Measurements from ENCODE around the gene DHPS. TPM values are rescaled to one million over a fixed set of nuclear protein-coding genes. Genes with fewer than 3 reads are reported as not detected.

The DHPS gene
- total RNA-seq, 1 donor from 2014 or later, result 78.3 TPM

DNA sequence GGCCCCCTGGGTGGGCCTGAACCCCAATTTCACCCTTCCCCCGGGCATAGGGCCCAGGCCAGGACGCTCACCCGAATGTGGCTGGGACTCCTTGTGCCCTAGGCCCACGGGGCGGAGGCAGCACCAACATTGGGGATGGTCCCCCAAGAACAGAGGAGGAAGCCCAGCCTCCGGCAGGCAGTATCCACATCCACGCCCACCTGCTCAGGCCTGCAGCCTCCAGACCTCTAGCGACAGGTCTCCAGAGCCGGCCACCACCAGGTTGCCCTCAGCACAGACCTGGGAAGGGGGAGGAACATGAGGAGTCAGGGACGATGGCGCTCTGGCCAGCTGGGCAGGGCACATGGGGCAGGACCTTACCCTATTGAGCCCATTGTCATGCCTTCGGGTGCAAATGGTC is 7.3 kb upstream of the DHPS start:
- Histone ChIP-seq H3K27ac (no peak overlapping the region), H3K4me2 (no peak overlapping the region), H3K9me3 (ENCODE audit: low read depth) (no peaks in the 10 kb centered on the region), H2AFZ (replicated peaks) (no peak overlapping the region), H4K20me1 (ENCODE audit: low read depth) (no peaks in the 10 kb centered on the region), H3K79me2 (ENCODE audit: low read depth) (no peaks in the 10 kb centered on the region), H3K27me3 (no peaks in the 10 kb centered on the region), H3K4me1 (no peaks in the 10 kb centered on the region), H3K4me3 (no peak overlapping the region), H3K9ac (no peak overlapping the region), H3F3A (ENCODE audit: low read depth) (no peaks in the 10 kb centered on the region), H3K36me3 (no peaks in the 10 kb centered on the region)
- DNase-seq (ENCODE audit: low spot score), result no peak
- H3K27ac Mint-ChIP-seq, result no peak overlapping the region
- H3K4me1 Mint-ChIP-seq, result no peaks in the 10 kb centered on the region
- peaks cover 3% of the 10 kb centered on the region for H3K36me3 Mint-ChIP-seq
- H3K27me3 Mint-ChIP-seq (ENCODE audit: insufficient read depth, low read depth), result no peaks in the 10 kb centered on the region
- H3K9me3 Mint-ChIP-seq, result no peaks in the 10 kb centered on the region
- H3K4me3 Mint-ChIP-seq, result no peak overlapping the region
- TF ChIP-seq EZH2 (IDR thresholded peaks at IDR 0.05) (no peak), EZH2phosphoT487 (IDR thresholded peaks at IDR 0.05) (no peak)
- TF ChIP-seq, protein P1, sequence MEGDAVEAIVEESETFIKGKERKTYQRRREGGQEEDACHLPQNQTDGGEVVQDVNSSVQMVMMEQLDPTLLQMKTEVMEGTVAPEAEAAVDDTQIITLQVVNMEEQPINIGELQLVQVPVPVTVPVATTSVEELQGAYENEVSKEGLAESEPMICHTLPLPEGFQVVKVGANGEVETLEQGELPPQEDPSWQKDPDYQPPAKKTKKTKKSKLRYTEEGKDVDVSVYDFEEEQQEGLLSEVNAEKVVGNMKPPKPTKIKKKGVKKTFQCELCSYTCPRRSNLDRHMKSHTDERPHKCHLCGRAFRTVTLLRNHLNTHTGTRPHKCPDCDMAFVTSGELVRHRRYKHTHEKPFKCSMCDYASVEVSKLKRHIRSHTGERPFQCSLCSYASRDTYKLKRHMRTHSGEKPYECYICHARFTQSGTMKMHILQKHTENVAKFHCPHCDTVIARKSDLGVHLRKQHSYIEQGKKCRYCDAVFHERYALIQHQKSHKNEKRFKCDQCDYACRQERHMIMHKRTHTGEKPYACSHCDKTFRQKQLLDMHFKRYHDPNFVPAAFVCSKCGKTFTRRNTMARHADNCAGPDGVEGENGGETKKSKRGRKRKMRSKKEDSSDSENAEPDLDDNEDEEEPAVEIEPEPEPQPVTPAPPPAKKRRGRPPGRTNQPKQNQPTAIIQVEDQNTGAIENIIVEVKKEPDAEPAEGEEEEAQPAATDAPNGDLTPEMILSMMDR (IDR thresholded peaks at IDR 0.05), result no peak

DNA sequence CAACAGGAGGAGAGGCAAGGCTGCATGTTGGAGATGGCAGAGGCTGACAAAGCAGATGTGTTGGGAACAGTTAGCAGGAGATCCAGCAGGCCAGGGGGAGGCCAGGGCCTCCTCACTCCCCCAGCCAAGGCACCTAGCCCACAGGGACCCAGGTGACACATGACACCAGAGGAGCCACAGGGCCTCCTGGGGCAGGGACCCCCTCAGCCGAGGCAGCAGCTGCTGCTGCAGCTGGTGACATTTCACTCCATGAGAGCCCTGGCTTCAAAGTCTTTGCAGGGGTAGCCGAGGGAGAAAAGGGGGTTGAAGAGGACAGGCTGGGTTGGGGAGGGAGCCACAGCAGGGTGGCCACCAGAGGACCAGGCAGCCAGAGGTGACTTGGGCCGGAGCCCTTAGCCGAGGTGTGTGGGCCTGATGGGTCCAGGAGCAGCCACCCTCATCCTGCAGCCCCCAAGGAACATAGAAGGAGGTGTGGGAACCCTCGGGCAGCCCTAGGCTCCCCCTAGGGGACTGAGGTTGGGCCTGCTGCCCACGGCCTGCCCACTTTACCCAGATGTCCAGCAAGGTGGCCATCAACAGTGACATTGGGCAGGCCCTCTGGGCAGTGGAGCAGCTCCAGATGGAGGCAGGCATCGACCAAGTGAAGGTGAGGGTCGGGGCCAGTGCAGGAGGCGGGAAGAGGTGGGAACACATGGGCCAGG is 6.0 kb upstream of the DHPS start, which contains the start of gene GNG14:
GNG14 (plus strand) TSS at position 503 of the 701 bp plus-strand sequence; CDS start at position 554, 51 bp downstream.
- H3K79me2 ChIP-seq (ENCODE audit: low read depth), result no peaks in the 10 kb centered on the region
- no peaks in the 10 kb centered on the region for H3K27me3 ChIP-seq
- no peak within 1 kb of the TSS for H3K9ac ChIP-seq
- Mint-ChIP-seq H3K4me3 (peak within 1 kb of the TSS; percentile 41), H3K27ac (peak within 1 kb of the TSS; percentile 11), H3K27me3 (ENCODE audit: insufficient read depth, low read depth) (no peaks in the 10 kb centered on the region), H3K4me1 (no peaks in the 10 kb centered on the region), H3K9me3 (no peaks in the 10 kb centered on the region), H3K36me3 (peaks cover 3% of the 10 kb centered on the region)
- H3K4me1 ChIP-seq, result no peaks in the 10 kb centered on the region
- peaks cover 4% of the 10 kb centered on the region for H3F3A ChIP-seq (ENCODE audit: low read depth)
- H3K9me3 ChIP-seq (ENCODE audit: low read depth), result no peaks in the 10 kb centered on the region
- H4K20me1 ChIP-seq (ENCODE audit: low read depth), result no peaks in the 10 kb centered on the region
- no peak within 1 kb of the TSS for H2AFZ ChIP-seq (replicated peaks)
- H3K4me2 ChIP-seq, result no peak within 1 kb of the TSS
- H3K4me3 ChIP-seq, result no peak within 1 kb of the TSS
- TF ChIP-seq, protein P1 (IDR thresholded peaks at IDR 0.05), result no peak
- TF ChIP-seq EZH2 (IDR thresholded peaks at IDR 0.05) (no peak), EZH2phosphoT487 (IDR thresholded peaks at IDR 0.05) (no peak)
- DNase-seq (ENCODE audit: low spot score), result no peak
- no peak within 1 kb of the TSS for H3K27ac ChIP-seq
- H3K36me3 ChIP-seq, result no peaks in the 10 kb centered on the region

DNA sequence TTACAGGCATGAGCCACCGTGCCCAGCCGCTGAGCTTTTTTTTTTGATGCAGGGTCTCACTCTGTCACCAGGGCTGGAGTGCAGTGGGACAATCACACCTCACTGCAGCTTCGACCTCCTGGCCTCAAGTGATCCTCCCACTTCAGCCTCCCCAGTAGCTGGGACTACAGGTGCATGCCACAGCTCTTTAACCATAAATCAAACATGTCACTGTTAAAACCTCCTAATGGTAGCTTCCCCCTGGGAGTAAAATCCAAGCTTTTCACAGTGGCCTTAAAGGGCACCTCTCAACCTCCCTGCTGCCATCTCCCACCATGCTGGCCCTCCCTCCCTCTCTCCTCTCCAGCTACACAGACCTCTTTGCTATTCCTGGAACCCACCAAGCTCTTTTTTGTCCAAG is 4.2 kb upstream of the DHPS start:
- Histone ChIP-seq H3K27ac (no peak overlapping the region), H3K9me3 (ENCODE audit: low read depth) (no peaks in the 10 kb centered on the region), H3K27me3 (no peaks in the 10 kb centered on the region), H3K9ac (no peak overlapping the region), H3K4me2 (no peak overlapping the region), H4K20me1 (ENCODE audit: low read depth) (no peaks in the 10 kb centered on the region), H3K79me2 (ENCODE audit: low read depth) (no peaks in the 10 kb centered on the region), H2AFZ (replicated peaks) (no peak overlapping the region), H3K4me3 (no peak overlapping the region), H3K36me3 (no peaks in the 10 kb centered on the region), H3F3A (ENCODE audit: low read depth) (peaks cover 21% of the 10 kb centered on the region), H3K4me1 (no peaks in the 10 kb centered on the region)
- no peaks in the 10 kb centered on the region for H3K9me3 Mint-ChIP-seq
- H3K27ac Mint-ChIP-seq, result peak overlapping the region; percentile 18
- H3K27me3 Mint-ChIP-seq (ENCODE audit: insufficient read depth, low read depth), result peaks cover 4% of the 10 kb centered on the region
- H3K36me3 Mint-ChIP-seq, result peaks cover 7% of the 10 kb centered on the region
- peak overlapping the region; percentile 10 for H3K4me3 Mint-ChIP-seq
- TF ChIP-seq, protein P1 (IDR thresholded peaks at IDR 0.05), result no peak
- TF ChIP-seq EZH2phosphoT487 (IDR thresholded peaks at IDR 0.05) (no peak), EZH2 (IDR thresholded peaks at IDR 0.05) (no peak)
- H3K4me1 Mint-ChIP-seq, result peaks cover 4% of the 10 kb centered on the region
- no peak for DNase-seq (ENCODE audit: low spot score)
